Neutrophil (primary cell): Measurements from ENCODE around the gene PYCR2.
"Not testable (repeated sequence)": the region's sequence is repeated elsewhere in the genome, so short reads cannot be mapped to it uniquely, and the experiment has no call there.

ENCODE experiments used
- H3K27ac ChIP-seq: fragments of 200-600 bp; sonication (generic); 2 replicates; pipeline ENCODE4 v1.5.1; 2016; ENCODE audit warnings: mild to moderate bottlenecking, moderate library complexity
- H3K27me3 ChIP-seq: fragments of 200-600 bp; sonication (generic); 2 replicates; pipeline ENCODE4 v1.6.0; 2016; ENCODE audit warnings: mild to moderate bottlenecking
- H3K36me3 ChIP-seq: fragments of 200-600 bp; sonication (generic); 2 replicates; pipeline ENCODE4 v1.5.1; 2017
- H3K4me1 ChIP-seq, 2 experiments: fragments of 200-600 bp in 1 of 2; sonication (generic) in 1 of 2; 1 replicate in 1 of 2; 2 replicates in 1 of 2; pipeline versions ENCODE4 v1.5.1 to v1.6.1; 2013 to 2016; ENCODE audit warnings: low read depth in 1 of 2, low read length in 1 of 2, mild to moderate bottlenecking in 1 of 2, moderate library complexity in 1 of 2; ENCODE audit not compliant: control insufficient read depth in 1 of 2, insufficient read depth in 1 of 2
- H3K4me3 ChIP-seq, 2 experiments: fragments of 200-600 bp in 1 of 2; sonication (generic) in 1 of 2; 1 replicate in 1 of 2; 2 replicates in 1 of 2; pipeline ENCODE4 v1.5.1; 2013 to 2016; ENCODE audit warnings: low read depth in 1 of 2, low read length in 1 of 2, mild to moderate bottlenecking in 1 of 2, moderate library complexity in 1 of 2
- H3K9me3 ChIP-seq: fragments of 200-600 bp; sonication (generic); 2 replicates; pipeline ENCODE4 v1.5.1; 2016
- TF ChIP-seq, protein P1 (sequence below): fragments of 200-600 bp; sonication (generic); IDR thresholded peaks from 2 replicates; pipeline ENCODE4 v1.5.1; 2016; ENCODE audit warnings: antibody characterized with exemption

PYCR2 gene

GRCh38 chr1:225923692-225924555, at the start of gene PYCR2:
Gene PYCR2, minus strand, starts transcription at chr1:225924250. Its CDS starts 140 bp downstream, at chr1:225924110.
- peaks cover 25% of the 10 kb centered on the region for H3K36me3 ChIP-seq
- peak within 1 kb of the TSS; percentile 84 to 99 for H3K4me3 ChIP-seq
- TF ChIP-seq, protein P1, sequence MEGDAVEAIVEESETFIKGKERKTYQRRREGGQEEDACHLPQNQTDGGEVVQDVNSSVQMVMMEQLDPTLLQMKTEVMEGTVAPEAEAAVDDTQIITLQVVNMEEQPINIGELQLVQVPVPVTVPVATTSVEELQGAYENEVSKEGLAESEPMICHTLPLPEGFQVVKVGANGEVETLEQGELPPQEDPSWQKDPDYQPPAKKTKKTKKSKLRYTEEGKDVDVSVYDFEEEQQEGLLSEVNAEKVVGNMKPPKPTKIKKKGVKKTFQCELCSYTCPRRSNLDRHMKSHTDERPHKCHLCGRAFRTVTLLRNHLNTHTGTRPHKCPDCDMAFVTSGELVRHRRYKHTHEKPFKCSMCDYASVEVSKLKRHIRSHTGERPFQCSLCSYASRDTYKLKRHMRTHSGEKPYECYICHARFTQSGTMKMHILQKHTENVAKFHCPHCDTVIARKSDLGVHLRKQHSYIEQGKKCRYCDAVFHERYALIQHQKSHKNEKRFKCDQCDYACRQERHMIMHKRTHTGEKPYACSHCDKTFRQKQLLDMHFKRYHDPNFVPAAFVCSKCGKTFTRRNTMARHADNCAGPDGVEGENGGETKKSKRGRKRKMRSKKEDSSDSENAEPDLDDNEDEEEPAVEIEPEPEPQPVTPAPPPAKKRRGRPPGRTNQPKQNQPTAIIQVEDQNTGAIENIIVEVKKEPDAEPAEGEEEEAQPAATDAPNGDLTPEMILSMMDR, result peak; percentile 49
- peak within 1 kb of the TSS; percentile 94 for H3K27ac ChIP-seq
- no peaks in the 10 kb centered on the region for H3K9me3 ChIP-seq
- H3K4me1 ChIP-seq, result peaks cover 30 to 44% of the 10 kb centered on the region in 2 experiments
- H3K27me3 ChIP-seq, result no peaks in the 10 kb centered on the region

- no peak overlapping the region for H3K27ac ChIP-seq
- peaks cover 3 to 4% of the 10 kb centered on the region in 2 experiments for H3K4me1 ChIP-seq
- H3K9me3 ChIP-seq, result no peaks in the 10 kb centered on the region
- TF ChIP-seq, protein P1, result no peak
- no peak overlapping the region for H3K4me3 ChIP-seq
- H3K27me3 ChIP-seq, result no peaks in the 10 kb centered on the region
- peaks cover 4% of the 10 kb centered on the region for H3K36me3 ChIP-seq
Observed at GRCh38 chr1:225973158-225973557, 49.1 kb upstream of the PYCR2 start.

DNA sequence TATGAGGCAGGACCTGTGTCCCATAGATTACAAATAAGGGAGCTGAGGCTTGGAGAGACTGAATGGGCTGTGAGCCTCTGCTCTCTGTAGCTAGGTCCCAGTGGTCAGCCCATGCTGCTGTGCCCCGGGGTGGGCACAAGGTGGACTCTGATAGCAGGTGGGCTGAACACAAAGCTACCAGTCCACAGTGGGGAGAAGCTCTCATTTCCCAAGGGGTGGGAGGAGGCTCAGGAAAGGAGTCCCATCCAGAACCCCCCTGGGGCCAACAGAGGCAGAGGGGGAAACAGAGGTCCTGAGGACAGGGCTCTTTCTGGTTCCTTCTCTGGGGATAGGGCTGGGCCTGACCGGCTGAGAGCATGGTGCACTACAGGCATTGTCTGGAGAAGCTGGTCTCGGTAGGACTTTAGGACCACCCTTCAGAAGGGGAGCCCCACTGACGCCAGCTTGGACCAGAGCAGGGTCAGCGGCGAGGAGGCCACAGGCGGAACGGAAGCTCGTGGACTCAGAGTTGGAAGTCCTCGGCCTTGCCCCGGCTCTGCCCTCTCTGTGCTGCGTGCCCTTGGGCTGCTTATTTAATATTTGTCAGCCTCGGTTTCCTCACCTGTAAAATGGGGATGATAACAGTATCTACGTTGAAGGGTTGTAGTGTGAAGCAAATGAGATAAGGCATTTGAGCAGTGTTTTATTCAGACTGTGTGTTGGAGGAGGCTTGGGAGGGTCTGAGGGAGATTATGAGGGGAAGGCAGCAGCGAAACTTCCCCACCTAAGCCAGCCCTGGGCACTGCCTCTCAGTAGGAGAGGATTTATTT, 48.5 kb upstream of the PYCR2 start:
- H3K9me3 ChIP-seq, result no peaks in the 10 kb centered on the region
- H3K4me3 ChIP-seq, result no peak overlapping the region
- no peaks in the 10 kb centered on the region for H3K27me3 ChIP-seq
- H3K4me1 ChIP-seq, result peaks cover 3 to 4% of the 10 kb centered on the region in 2 experiments
- H3K36me3 ChIP-seq, result peaks cover 4% of the 10 kb centered on the region
- TF ChIP-seq, protein P1, result no peak
- no peak overlapping the region for H3K27ac ChIP-seq

- H3K4me3 ChIP-seq, H3K9me3 ChIP-seq, H3K4me1 ChIP-seq, H3K27me3 ChIP-seq, H3K36me3 ChIP-seq, H3K27ac ChIP-seq: not testable (repeated sequence)
Observed at GRCh38 chr1:225970592-225971157, 46.6 kb upstream of the PYCR2 start.

GRCh38 chr1:225969751-225970150, 45.7 kb upstream of the PYCR2 start:
- H3K9me3 ChIP-seq, H3K4me1 ChIP-seq, H3K36me3 ChIP-seq: not testable (repeated sequence)

GRCh38 chr1:225965231-225965630, 41.2 kb upstream of the PYCR2 start:
- H3K9me3 ChIP-seq, result no peaks in the 10 kb centered on the region
- H3K27me3 ChIP-seq, result peaks cover 8% of the 10 kb centered on the region
- H3K4me1 ChIP-seq, result peaks cover 0 to 4% of the 10 kb centered on the region in 2 experiments
- no peak overlapping the region for H3K4me3 ChIP-seq
- H3K27ac ChIP-seq, result no peak overlapping the region
- TF ChIP-seq, protein P1, result no peak
- H3K36me3 ChIP-seq, result no peaks in the 10 kb centered on the region

More at GRCh38 chr1:225969751-225970150, 45.7 kb upstream of the PYCR2 start:
- H3K27me3 ChIP-seq, H3K27ac ChIP-seq, H3K4me3 ChIP-seq: not testable (repeated sequence)
